Neutrophil (primary cell): Measurements from ENCODE around the gene CDCP1.
"Not testable (repeated sequence)": the region's sequence is repeated elsewhere in the genome, so short reads cannot be mapped to it uniquely, and the experiment has no call there.

Experiments
- H3K27ac ChIP-seq: fragments of 200-600 bp; sonication (generic); 2 replicates; pipeline ENCODE4 v1.5.1; 2016; ENCODE audit warnings: mild to moderate bottlenecking, moderate library complexity
- H3K27me3 ChIP-seq: fragments of 200-600 bp; sonication (generic); 2 replicates; pipeline ENCODE4 v1.6.0; 2016; ENCODE audit warnings: mild to moderate bottlenecking
- H3K36me3 ChIP-seq: fragments of 200-600 bp; sonication (generic); 2 replicates; pipeline ENCODE4 v1.5.1; 2017
- H3K4me1 ChIP-seq, 2 experiments: fragments of 200-600 bp in 1 of 2; sonication (generic) in 1 of 2; 1 replicate in 1 of 2; 2 replicates in 1 of 2; pipeline versions ENCODE4 v1.5.1 to v1.6.1; 2013 to 2016; ENCODE audit warnings: low read depth in 1 of 2, low read length in 1 of 2, mild to moderate bottlenecking in 1 of 2, moderate library complexity in 1 of 2; ENCODE audit not compliant: control insufficient read depth in 1 of 2, insufficient read depth in 1 of 2
- H3K4me3 ChIP-seq, 2 experiments: fragments of 200-600 bp in 1 of 2; sonication (generic) in 1 of 2; 1 replicate in 1 of 2; 2 replicates in 1 of 2; pipeline ENCODE4 v1.5.1; 2013 to 2016; ENCODE audit warnings: low read depth in 1 of 2, low read length in 1 of 2, mild to moderate bottlenecking in 1 of 2, moderate library complexity in 1 of 2
- H3K9me3 ChIP-seq: fragments of 200-600 bp; sonication (generic); 2 replicates; pipeline ENCODE4 v1.5.1; 2016
- CTCF ChIP-seq: fragments of 200-600 bp; sonication (generic); IDR thresholded peaks from 2 replicates; pipeline ENCODE4 v1.5.1; 2016; ENCODE audit warnings: antibody characterized with exemption

The CDCP1 gene

GRCh38 chr3:45152307-45152706, 6.1 kb upstream of the CDCP1 start:
- Histone ChIP-seq H3K4me3 (no peak overlapping the region), H3K9me3 (no peaks in the 10 kb centered on the region), H3K36me3 (no peaks in the 10 kb centered on the region), H3K27ac (no peak overlapping the region), H3K4me1 (no peaks in the 10 kb centered on the region), H3K27me3 (peaks cover 19% of the 10 kb centered on the region)
- TF ChIP-seq CTCF: no peak

GRCh38 chr3:45151100-45151499, 4.9 kb upstream of the CDCP1 start:
- no peaks in the 10 kb centered on the region for H3K36me3 ChIP-seq
- no peak for TF ChIP-seq CTCF
- peaks cover 4 to 5% of the 10 kb centered on the region in 2 experiments for H3K4me1 ChIP-seq
- peaks cover 31% of the 10 kb centered on the region for H3K27me3 ChIP-seq
- H3K9me3 ChIP-seq: no peaks in the 10 kb centered on the region
- H3K27ac ChIP-seq: no peak overlapping the region
- H3K4me3 ChIP-seq: no peak overlapping the region

- Histone ChIP-seq H3K9me3 (no peaks in the 10 kb centered on the region), H3K36me3 (no peaks in the 10 kb centered on the region), H3K27ac (no peak overlapping the region), H3K4me1 (peaks cover 14 to 17% of the 10 kb centered on the region in 2 experiments), H3K27me3 (peaks cover 52% of the 10 kb centered on the region), H3K4me3 (no peak overlapping the region)
- no peak for TF ChIP-seq CTCF
Measured at GRCh38 chr3:45148921-45149320, 2.7 kb upstream of the CDCP1 start.

GRCh38 chr3:45145223-45145622, 955 bp downstream of the CDCP1 start:
- H3K4me1 ChIP-seq: peaks cover 14 to 17% of the 10 kb centered on the region in 2 experiments
- no peaks in the 10 kb centered on the region for H3K36me3 ChIP-seq
- H3K27me3 ChIP-seq: peaks cover 54% of the 10 kb centered on the region
- H3K9me3 ChIP-seq: no peaks in the 10 kb centered on the region
- no peak for TF ChIP-seq CTCF
- no peak overlapping the region for H3K27ac ChIP-seq
- H3K4me3 ChIP-seq: peak overlapping the region in 1 of 2 experiments; percentile 57

- H3K9me3 ChIP-seq: no peaks in the 10 kb centered on the region
- no peaks in the 10 kb centered on the region for H3K36me3 ChIP-seq
- no peak for TF ChIP-seq CTCF
- no peak overlapping the region for H3K4me3 ChIP-seq
- no peak overlapping the region for H3K27ac ChIP-seq
- H3K27me3 ChIP-seq: peaks cover 52% of the 10 kb centered on the region
- peaks cover 14 to 17% of the 10 kb centered on the region in 2 experiments for H3K4me1 ChIP-seq
Measured at GRCh38 chr3:45143673-45144671, 2.2 kb downstream of the CDCP1 start.

GRCh38 chr3:45140770-45141155, 5.4 kb downstream of the CDCP1 start:
- not testable (repeated sequence) for H3K27ac ChIP-seq, H3K4me1 ChIP-seq, H3K9me3 ChIP-seq, H3K4me3 ChIP-seq, H3K36me3 ChIP-seq
- H3K27me3 ChIP-seq: peaks cover 20% of the 10 kb centered on the region
